ENCODE measurements around the gene KYNU. TPM values are rescaled to one million over a fixed set of nuclear protein-coding genes. Genes with fewer than 3 reads are reported as not detected.
"Not testable (repeated sequence)": the region's sequence is repeated elsewhere in the genome, so short reads cannot be mapped to it uniquely, and the experiment has no call there.

KYNU gene
- total RNA-seq, 2 experiments from 2014 or later: 0.20 TPM; not detected in 1

DNA sequence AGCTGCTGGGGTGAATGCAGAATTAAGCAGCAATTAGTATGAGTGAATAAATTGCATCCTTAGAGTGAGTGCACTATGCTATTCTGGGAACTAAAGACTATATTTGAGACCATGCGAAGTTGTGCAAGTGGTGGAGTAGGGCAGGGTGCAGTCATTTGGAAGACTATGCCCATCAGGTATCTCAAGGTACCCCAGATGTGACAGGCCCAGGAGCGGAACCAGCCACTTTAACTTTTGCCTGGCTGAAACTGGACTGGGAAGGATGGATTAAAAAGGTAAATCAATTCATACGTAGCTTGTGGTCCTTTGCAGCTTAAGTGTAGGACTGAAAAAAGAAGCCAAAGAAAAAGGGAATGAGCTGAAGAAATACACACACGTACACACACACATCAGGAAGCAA is 1.7 kb downstream of the KYNU start:
- H3K27me3 Mint-ChIP-seq: no peaks in the 10 kb centered on the region
- DNase-seq: no peak
- H3K27ac Mint-ChIP-seq: no peak overlapping the region
- H3K4me3 Mint-ChIP-seq: no peak overlapping the region
- H3K9me3 Mint-ChIP-seq: peaks cover 3% of the 10 kb centered on the region
- H3K36me3 Mint-ChIP-seq: no peaks in the 10 kb centered on the region
- no peaks in the 10 kb centered on the region for H3K4me1 Mint-ChIP-seq

DNA sequence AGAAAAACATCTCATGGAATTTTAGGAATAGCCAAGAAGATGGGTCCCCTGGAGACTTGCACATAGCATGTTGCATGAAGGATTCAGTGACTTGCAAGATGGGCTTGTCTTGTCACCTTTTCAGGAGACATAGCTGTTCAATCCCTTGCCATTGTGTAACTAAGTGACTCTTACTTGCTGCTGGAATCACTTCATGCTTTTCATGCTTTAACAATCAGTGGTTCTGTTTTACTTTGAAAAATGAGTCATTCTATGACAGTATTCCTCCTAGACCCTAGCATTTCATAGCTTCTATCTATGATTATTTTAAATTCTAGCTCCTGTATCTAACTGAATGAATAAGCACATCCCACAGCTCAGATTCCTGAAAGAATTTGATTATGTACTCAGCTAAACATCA is 2.8 kb downstream of the KYNU start:
- Mint-ChIP-seq H3K4me3 (no peak overlapping the region), H3K4me1 (no peaks in the 10 kb centered on the region), H3K36me3 (no peaks in the 10 kb centered on the region), H3K9me3 (peaks cover 3% of the 10 kb centered on the region), H3K27me3 (no peaks in the 10 kb centered on the region), H3K27ac (no peak overlapping the region)
- DNase-seq: no peak

DNA sequence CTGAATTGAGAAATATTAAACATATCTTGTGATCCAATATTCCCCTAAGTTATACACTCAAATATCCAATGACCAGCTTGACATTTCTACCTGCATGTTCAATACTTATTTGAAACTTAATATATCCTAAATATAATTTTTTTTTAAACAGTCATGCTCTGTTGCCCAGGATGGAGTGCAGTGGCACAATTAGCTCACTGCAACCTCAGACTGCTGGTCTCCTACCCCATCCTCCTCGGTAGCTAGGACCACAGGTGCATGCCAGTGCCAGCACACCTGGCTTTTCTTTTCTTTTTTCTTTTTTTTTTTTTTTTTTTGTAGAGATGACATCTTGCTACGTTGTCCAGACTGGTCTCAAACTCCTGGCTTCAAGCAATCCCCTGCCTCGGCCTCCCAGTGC is 4.2 kb downstream of the KYNU start:
- DNase-seq: no peak
- H3K4me3 Mint-ChIP-seq: no peak overlapping the region
- no peaks in the 10 kb centered on the region for H3K36me3 Mint-ChIP-seq
- H3K9me3 Mint-ChIP-seq: peaks cover 3% of the 10 kb centered on the region
- no peaks in the 10 kb centered on the region for H3K4me1 Mint-ChIP-seq
- H3K27me3 Mint-ChIP-seq: no peaks in the 10 kb centered on the region
- H3K27ac Mint-ChIP-seq: no peak overlapping the region

DNA sequence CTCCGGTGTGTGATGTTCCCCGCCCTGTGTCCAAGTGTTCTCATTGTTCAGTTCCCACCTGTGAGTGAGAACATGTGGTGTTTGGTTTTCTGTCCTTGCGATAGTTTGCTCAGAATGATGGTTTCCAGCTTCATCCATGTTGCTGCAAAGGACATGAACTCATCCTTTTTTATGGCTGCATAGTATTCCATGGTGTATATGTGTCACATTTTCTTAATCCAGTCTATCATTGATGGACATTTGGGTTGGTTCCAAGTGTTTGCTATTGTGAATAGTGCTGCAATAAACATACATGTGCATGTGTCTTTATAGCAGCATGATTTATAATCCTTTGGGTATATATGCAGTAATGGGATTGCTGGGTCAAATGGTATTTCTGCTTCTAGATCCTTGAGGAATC is 5.0 kb downstream of the KYNU start:
- H3K36me3 Mint-ChIP-seq, DNase-seq, H3K27ac Mint-ChIP-seq, H3K27me3 Mint-ChIP-seq, H3K9me3 Mint-ChIP-seq, H3K4me1 Mint-ChIP-seq, H3K4me3 Mint-ChIP-seq: not testable (repeated sequence)

DNA sequence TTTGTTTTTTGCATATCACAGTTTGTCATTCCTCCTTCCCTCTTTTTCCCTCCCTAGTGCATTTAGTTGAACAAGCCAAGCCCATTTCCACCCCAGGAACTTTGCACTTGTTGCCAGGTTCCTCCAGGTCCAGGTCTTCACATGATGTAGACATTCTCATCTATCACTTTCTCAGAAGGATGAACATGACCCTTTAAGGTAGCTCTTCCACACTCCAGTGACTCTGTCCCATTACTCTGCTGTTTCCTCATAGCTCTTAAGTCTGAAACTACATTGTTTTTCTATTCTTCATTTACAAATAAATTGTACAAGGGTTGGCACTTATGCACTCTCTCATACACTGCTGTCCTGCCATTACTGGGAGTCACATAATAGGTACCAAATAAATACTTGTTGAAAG is 6.1 kb downstream of the KYNU start:
- no peaks in the 10 kb centered on the region for H3K27me3 Mint-ChIP-seq
- peaks cover 3% of the 10 kb centered on the region for H3K9me3 Mint-ChIP-seq
- no peaks in the 10 kb centered on the region for H3K4me1 Mint-ChIP-seq
- no peak overlapping the region for H3K27ac Mint-ChIP-seq
- DNase-seq: no peak
- H3K36me3 Mint-ChIP-seq: no peaks in the 10 kb centered on the region
- H3K4me3 Mint-ChIP-seq: no peak overlapping the region

DNA sequence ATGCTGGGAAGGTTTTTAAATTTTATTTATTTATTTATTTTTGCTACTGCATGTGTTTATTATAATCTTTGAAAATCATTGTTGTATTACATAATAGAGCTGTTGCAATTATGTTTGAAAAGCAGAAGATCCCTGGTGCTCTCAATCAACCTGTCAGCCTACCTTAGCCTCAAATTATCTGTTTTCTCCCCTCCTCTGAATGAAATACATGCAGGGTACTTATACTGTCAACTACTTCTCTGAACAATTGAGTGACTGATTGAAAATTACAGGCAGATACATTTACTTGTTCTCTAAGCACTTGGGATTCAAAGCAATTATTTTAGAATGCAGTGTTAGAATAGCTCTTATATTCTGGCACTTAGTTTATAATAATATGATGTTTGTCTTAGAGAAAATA is 8.1 kb downstream of the KYNU start:
- H3K27me3 Mint-ChIP-seq: no peaks in the 10 kb centered on the region
- peaks cover 3% of the 10 kb centered on the region for H3K9me3 Mint-ChIP-seq
- no peaks in the 10 kb centered on the region for H3K36me3 Mint-ChIP-seq
- DNase-seq: no peak
- H3K4me1 Mint-ChIP-seq: no peaks in the 10 kb centered on the region
- H3K4me3 Mint-ChIP-seq: no peak overlapping the region
- no peak overlapping the region for H3K27ac Mint-ChIP-seq

DNA sequence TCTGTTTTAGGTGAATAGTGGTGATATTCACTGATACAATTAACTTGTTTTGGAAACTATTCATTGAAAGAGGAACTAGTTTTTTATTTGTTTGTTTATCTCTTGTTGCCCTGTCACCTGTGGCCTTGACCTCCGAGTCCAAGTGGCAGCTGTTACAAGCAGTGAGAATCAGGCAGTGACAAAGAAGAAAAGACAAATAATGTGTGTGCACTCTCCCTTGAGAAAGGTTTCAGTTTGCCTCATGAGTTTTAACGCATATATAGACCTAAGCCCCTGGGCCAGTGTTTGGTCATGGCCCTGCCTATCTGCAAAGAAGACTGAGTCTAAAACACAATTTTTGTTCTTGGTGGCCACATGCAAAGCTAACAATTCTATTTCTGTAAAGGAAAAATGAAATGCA is 15.3 kb downstream of the KYNU start:
- H3K4me3 Mint-ChIP-seq: no peak overlapping the region
- H3K27me3 Mint-ChIP-seq: no peaks in the 10 kb centered on the region
- H3K27ac Mint-ChIP-seq: no peak overlapping the region
- no peaks in the 10 kb centered on the region for H3K4me1 Mint-ChIP-seq
- no peak for DNase-seq
- no peaks in the 10 kb centered on the region for H3K36me3 Mint-ChIP-seq
- H3K9me3 Mint-ChIP-seq: no peaks in the 10 kb centered on the region

DNA sequence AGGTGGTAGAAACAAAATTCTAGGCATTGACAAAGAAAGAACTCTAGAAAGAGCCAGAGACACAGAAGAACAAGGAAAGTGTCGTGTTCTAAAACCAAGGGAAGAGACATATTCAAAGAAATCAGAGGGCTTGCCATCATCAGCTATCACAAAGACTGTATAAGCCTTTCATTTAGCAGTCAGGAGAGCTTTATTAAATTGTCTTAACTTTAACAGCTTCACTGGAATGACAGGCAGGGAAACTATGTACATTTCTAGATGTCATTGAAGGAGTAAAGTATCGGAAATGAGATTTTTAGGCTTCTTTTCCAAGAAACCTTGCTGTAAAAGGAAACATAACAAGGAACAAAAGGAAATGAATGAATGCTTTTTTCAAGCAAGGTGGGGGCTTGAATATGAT is 15.8 kb downstream of the KYNU start:
- H3K4me3 Mint-ChIP-seq: no peak overlapping the region
- H3K27ac Mint-ChIP-seq: no peak overlapping the region
- H3K36me3 Mint-ChIP-seq: no peaks in the 10 kb centered on the region
- H3K9me3 Mint-ChIP-seq: no peaks in the 10 kb centered on the region
- H3K27me3 Mint-ChIP-seq: no peaks in the 10 kb centered on the region
- H3K4me1 Mint-ChIP-seq: no peaks in the 10 kb centered on the region
- DNase-seq: no peak

DNA sequence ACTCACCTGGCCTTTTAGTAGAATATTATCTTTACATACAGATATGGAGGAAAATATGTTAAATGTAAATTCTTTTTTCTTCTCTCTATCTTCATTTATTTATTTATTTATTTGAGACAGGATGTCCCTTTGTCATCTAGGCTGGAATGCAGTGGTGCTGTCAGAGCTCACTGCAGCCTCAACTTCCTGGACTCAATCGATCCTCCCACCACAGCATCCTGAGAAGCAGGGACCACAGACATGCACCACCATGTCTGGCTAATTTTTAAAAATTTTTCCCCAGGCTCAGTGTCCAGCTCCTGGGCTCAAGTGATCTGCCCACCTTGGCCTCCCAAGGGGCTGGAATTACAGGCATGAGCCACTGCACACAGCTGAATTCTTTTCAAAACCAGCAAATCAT is 20.3 kb downstream of the KYNU start:
- no peaks in the 10 kb centered on the region for H3K27me3 Mint-ChIP-seq
- no peaks in the 10 kb centered on the region for H3K9me3 Mint-ChIP-seq
- no peaks in the 10 kb centered on the region for H3K4me1 Mint-ChIP-seq
- no peak for DNase-seq
- no peaks in the 10 kb centered on the region for H3K36me3 Mint-ChIP-seq
- H3K4me3 Mint-ChIP-seq: no peak overlapping the region
- no peak overlapping the region for H3K27ac Mint-ChIP-seq

DNA sequence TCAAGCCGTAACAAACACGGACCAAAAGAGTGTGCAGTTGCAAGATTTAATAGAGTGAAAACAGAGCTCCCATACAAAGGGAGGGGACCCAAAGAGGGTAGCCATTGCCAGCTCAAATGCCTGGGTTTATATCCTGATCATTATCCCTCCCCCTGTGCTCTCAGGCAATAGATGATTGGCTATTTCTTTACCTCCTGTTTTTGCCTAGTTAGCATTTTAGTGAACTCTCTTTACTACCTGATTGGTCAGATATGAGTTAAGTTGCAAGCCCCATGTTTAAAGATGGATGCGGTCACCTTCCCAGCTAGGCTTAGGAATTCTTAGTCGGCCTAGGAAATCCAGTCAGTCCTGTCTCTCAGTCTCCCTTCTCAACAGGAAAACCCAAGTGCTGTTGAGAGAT is 22.9 kb downstream of the KYNU start:
- not testable (repeated sequence) for H3K36me3 Mint-ChIP-seq, DNase-seq, H3K9me3 Mint-ChIP-seq, H3K27me3 Mint-ChIP-seq, H3K27ac Mint-ChIP-seq, H3K4me1 Mint-ChIP-seq, H3K4me3 Mint-ChIP-seq

DNA sequence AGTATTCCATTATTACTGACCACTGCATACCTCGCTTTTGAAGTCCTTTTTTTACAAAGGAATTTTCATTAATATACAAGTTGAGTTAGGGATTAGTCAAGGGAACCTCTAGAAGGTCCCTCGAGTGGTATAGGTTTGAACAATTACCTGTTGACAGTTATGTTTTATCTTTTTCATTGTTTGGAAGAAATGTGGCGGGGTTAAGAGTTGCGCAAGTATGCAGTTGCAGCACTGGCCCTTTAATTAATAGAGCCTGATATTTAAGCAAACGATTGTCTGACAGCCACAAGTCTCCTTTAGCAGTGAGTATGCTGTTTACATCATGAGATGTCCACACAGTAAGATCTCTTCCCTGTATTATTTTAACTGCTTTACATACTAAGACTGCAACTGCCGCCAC is 24.3 kb downstream of the KYNU start:
- Mint-ChIP-seq H3K36me3 (no peaks in the 10 kb centered on the region), H3K4me3 (no peak overlapping the region), H3K9me3 (no peaks in the 10 kb centered on the region), H3K27ac (no peak overlapping the region), H3K27me3 (no peaks in the 10 kb centered on the region), H3K4me1 (no peaks in the 10 kb centered on the region)
- no peak for DNase-seq

DNA sequence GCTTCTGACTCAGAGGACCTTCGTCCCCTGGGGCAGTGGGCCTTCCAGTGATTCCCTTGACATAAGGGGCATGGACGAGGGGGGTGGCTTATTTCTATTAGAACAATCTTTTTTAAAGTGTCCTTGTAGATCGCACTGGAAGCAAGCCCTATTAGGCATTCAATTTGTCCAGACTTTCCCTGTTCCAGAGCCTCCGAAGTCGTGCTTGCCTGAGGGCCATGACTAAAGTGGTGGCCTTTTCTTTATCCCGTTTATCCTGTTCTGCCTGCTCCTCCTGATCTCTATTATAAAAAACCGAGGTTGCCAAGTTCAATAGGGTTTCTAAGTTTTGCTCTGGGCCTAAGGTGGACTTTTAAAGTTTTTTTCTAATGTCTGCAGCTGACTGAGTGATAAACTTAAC is 26.3 kb downstream of the KYNU start:
- H3K4me1 Mint-ChIP-seq, DNase-seq, H3K27me3 Mint-ChIP-seq, H3K36me3 Mint-ChIP-seq, H3K9me3 Mint-ChIP-seq, H3K27ac Mint-ChIP-seq, H3K4me3 Mint-ChIP-seq: not testable (repeated sequence)

DNA sequence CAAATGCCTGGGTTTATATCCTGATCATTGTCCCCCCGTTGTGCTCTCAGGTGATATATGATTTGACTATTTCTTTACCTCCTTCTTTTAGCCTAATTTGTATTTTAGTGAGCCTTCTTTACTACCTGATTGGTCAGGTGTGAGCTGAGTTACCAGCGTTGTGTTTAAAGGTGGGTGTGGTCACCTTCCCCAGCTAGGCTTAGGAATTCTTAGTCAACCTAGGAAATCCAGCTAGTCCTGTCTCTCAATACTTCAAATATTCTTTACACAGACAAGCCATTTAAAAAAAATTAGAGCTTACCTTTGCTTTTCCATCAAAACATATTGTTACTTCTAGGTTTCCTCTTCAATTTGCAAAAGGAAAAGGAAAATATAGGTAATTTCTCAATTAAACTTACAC is 30.2 kb downstream of the KYNU start:
- no peaks in the 10 kb centered on the region for H3K36me3 Mint-ChIP-seq
- H3K27me3 Mint-ChIP-seq: no peaks in the 10 kb centered on the region
- DNase-seq: no peak
- H3K4me3 Mint-ChIP-seq: no peak overlapping the region
- no peaks in the 10 kb centered on the region for H3K9me3 Mint-ChIP-seq
- H3K27ac Mint-ChIP-seq: no peak overlapping the region
- no peaks in the 10 kb centered on the region for H3K4me1 Mint-ChIP-seq

DNA sequence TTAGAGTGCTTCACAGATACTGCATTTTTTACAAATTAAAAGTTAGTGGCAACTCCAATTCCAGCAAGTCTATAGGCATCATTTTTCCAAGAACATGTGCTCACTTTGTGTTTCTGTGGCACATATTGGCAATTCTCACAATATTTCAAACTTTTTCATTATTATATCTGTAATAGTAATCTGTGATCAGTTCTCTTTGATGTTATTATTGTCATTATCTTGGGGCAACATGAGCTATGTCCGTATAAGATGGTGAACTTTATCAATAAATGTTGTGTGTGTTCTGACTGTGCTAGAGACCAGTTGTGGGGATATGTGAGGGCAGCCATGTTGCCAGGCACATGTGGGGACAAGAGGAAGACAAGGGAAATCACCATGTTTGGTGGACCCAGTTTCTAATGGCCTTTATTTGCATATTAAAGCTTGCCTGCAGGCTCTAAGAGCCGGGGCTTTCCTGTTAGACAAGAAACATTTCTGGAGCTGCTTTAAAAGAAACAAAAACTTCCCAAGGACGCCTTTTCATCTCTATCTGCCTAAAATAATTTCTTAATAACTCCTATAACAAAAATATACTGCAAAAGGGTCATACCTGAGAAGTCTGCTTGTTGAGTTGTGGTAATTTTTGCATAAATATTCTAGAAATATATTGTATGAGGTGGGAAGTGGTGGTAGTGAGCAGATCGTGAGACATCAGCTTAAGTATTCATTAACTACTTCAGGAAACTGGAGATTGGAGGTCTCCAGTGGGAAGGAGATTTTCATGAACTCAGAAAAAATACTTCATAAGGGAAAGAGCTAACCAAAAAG is 37.2 kb downstream of the KYNU start:
- DNase-seq: no peak
- Mint-ChIP-seq H3K27ac (no peak overlapping the region), H3K4me1 (no peaks in the 10 kb centered on the region), H3K9me3 (no peaks in the 10 kb centered on the region), H3K4me3 (no peak overlapping the region), H3K36me3 (no peaks in the 10 kb centered on the region), H3K27me3 (no peaks in the 10 kb centered on the region)

DNA sequence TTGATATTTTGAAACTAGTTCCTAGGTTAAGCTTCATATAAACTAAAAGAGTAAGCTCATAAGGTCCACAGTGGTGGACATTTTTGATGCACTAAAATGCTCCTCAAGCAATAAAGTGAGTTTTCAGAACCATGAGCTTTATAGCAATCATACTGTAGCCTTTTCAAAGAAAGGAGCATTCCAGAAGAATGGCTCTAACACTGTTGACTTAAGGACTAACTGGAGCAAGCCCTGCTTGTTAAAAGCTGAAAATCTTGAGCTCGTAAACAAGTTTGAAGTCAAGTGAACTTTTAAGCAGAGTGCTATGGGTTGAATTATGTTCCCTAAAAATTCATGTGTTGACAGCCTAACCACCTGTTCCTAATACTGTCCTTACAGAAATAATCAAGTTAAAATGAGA is 38.0 kb downstream of the KYNU start:
- Mint-ChIP-seq H3K4me1 (no peaks in the 10 kb centered on the region), H3K36me3 (no peaks in the 10 kb centered on the region), H3K9me3 (no peaks in the 10 kb centered on the region), H3K27ac (no peak overlapping the region), H3K27me3 (no peaks in the 10 kb centered on the region), H3K4me3 (no peak overlapping the region)
- DNase-seq: no peak

DNA sequence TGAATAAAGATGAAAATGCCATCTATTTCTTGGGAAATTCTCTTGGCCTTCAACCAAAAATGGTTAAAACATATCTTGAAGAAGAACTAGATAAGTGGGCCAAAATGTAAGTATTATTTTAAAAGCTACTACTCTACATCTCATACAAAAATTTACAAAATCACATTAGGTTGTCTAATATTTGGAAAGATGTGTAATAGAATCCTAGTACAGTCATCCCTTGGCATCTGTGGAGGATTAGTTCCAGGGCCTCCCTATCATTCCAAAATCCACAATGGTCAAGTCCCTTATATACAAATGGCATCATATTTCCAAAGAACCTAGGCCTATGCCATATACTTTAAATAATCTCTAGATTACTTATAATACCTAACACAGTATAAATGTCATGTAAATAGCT is 41.2 kb downstream of the KYNU start:
- no peaks in the 10 kb centered on the region for H3K9me3 Mint-ChIP-seq
- no peaks in the 10 kb centered on the region for H3K4me1 Mint-ChIP-seq
- no peak for DNase-seq
- H3K27ac Mint-ChIP-seq: no peak overlapping the region
- no peak overlapping the region for H3K4me3 Mint-ChIP-seq
- H3K27me3 Mint-ChIP-seq: no peaks in the 10 kb centered on the region
- H3K36me3 Mint-ChIP-seq: no peaks in the 10 kb centered on the region
